Stimulated activated CD8-positive, alpha-beta memory T cell treated with anti-CD3 and anti-CD28 coated beads, Interleukin-15, amount 100 ng/mL, for 48 hours (primary cell): ENCODE results near the gene PRLH.
"Not testable (repeated sequence)": the region's sequence is repeated elsewhere in the genome, so short reads cannot be mapped to it uniquely, and the experiment has no call there.

Source experiments
- DNase-seq, 2 donors: peaks; one replicate each; pipeline ENCODE4 v3.0.0-alpha.2; 2020; ENCODE audit warnings: low read depth in 2 of 2

Gene PRLH

DNA sequence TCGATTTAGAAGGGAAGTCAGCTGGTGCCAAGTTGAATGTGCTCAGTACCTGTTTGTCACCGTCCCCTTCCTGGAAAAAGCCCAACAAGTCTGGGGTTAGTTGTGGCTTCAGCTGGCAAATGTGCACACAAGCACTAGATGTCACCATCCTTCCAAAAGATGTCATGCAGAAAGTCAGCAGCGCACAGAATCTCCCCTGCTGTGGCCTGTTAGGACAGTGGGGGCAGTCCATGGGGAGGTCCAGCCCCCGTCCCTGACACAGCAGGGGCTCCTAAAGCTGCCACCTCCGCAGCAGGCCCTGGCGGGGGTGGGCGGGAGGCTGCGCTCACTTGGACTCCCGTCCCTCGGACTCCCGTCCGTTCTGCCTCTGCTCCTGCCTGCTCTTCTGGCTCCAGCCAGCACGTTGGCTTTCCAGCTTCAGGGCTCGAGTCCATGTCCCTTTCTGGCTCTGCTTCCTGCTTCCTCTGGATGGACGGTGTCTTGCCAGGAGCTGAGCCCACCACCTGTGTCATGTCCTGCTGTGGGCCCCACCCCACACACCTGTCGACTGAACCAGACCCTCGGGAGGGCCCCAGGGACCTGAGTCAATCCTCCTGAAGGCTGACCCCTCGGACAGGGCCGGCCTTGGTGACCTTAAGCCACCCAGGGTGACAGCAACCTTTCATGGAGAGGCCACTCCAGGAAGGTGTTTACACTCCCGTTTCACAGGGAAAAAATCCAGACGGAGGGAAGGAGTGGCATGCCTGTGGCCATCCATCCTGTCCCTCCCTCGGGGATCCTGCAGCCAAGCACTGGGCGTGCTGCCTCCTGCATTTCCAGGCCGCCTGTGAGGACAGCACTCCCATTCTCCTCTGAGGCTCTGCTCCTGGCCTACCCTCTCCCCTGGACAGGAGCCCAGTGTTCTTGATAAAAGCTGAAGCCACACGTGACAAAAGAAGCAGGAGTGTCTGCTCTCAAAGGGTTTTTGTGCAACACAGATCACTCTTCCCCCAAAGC is 15.7 kb downstream of the PRLH start:
- DNase-seq: peak; percentile 44 to 60

DNA sequence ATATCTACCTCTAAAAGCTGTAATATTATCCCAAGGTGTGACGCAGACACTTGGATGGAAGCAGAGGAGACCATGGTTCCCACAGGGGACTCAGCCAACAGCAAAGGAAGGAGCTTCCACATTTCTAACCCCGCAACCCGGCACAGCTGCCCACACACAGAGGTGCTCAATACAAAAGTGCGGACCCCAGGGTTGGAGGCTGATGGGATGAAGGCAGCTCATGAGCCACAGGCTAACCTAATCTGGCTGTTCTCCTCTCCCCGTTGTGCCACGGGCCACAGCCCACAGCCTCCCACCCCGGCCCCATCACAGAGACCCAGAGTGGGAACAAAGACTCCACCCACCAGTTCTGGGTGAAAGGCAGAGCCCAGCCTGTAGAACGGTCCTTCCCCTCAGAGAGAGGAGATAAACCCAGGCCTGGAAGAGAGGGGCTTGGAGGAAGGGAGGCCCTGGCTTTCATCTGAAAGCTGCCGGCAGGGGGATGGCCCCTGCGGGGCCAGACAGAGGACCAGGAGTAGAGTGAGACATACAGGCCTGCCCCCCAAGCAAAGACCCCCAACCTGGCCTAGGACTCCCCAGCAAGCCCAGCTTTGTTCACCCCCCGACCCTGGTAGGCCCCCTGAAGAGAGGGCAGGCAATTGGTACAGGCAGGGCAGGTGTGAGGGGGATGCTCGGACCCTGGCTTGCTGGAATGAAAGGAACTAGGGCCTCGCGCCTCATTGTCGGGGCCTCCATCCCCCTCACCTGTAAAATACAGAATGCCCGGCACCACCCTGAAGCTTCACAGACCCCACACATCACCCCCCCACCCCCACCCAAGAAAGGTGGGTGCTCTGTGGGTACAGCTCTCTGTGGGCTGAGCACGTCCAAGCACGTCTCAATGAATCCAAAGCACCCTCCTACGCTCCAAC is 17.3 kb downstream of the PRLH start:
- no peak for DNase-seq

DNA sequence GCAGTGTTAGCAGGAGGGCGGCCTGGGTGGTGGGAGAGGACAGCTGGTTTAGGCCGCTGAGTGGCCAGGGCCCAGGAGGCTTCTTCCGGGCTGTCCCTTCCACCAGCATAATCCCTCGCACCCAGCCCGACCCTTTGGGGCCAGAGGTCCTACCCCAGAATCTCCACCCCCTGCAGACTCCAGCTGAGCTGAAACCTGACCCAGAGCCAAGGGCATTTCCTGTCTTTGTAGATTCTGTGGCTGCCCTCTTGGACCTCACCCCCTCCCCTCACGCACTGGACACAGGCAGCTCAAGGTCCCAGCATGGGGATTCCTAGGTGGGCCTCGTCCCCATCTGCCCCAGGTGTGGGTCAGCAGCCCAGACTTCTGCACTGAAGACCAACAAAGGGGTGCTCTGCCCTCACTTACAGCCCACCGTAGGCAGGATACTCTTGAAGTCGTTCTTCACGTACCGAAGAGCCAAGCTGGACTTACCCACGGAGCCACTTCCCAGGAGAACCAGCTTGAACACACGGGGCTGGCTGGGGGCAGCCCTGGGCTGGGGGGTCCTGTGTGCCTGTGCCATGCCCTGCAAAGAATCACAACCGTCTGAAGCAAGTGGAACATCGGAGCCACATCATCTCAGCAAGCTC is 19.3 kb downstream of the PRLH start:
- no peak for DNase-seq

DNA sequence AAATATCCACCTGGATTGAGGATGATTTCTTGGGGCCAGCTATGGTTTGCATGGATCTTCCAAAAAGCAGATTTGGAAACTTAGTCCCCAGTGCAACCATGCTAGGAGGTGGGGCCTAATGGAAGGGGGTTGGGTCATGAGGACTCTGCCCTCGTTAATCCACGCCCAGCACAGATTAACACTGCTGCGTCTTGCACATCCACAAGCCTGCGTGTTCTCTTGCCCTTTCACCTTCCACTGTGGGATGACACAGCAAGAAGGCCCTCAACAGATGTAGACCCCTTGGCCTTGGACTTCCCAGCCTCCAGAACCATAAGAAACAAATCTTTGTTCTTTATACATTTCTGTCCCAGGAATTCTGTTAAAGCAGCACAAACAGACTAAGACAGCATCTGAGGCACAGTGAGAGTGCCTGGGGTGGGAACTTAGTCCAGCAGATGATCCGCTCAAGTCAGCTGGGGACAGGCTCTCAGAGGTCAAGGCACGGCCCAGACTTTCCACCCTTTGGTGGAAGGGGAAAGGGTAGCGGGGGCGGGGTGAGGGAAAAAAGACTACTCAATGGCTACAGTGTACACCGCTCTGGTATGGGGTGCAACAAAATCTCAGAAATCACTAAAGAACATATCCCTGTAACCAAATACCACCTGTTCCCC is 21.8 kb downstream of the PRLH start:
- no peak for DNase-seq

DNA sequence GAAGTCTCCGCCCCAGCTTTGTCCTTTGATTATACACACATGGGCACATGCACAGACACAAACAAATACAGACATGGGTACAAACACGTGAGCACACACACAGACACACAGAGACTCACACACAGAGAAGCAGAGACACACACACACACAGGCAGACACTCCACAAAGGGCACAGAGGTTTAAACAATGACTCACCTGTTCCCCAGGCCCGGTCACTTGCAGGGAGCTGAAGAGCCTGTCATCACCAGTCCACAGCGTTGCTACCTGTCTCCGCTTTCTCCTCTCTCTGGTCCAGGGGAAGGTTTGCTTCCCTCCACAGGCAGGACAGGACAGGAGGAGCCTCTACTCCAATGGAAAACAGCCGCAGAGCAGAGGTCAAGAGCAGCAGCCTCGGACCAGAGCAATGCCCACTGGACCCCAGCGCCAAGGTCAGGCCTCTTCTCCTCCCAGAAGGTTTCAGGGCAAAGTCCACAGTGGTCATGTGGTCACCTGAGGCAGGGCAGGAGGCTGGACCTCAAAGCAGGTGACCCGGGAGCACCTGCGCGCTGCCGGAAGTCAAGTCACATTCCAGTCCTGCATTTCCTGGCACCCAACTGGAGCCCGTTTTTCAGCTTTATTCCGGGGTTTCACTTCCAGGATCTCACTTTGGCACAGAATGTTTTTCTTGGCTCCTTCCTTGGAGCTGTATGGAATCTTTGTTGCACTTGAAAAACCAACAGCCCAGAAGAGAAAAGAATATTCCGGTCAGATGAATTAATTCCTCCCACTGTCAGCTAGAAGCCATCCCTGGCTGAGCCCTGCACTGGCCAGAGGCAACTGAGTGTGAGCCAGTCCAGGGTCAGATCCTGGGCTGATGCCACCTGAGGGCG is 24.1 kb downstream of the PRLH start, which contains the start of gene RAB17:
Gene RAB17, minus strand, starts transcription at position 463 of the 869 bp plus-strand sequence. CDS start 4,580 bp downstream, outside the sequence.
- DNase-seq: no peak

DNA sequence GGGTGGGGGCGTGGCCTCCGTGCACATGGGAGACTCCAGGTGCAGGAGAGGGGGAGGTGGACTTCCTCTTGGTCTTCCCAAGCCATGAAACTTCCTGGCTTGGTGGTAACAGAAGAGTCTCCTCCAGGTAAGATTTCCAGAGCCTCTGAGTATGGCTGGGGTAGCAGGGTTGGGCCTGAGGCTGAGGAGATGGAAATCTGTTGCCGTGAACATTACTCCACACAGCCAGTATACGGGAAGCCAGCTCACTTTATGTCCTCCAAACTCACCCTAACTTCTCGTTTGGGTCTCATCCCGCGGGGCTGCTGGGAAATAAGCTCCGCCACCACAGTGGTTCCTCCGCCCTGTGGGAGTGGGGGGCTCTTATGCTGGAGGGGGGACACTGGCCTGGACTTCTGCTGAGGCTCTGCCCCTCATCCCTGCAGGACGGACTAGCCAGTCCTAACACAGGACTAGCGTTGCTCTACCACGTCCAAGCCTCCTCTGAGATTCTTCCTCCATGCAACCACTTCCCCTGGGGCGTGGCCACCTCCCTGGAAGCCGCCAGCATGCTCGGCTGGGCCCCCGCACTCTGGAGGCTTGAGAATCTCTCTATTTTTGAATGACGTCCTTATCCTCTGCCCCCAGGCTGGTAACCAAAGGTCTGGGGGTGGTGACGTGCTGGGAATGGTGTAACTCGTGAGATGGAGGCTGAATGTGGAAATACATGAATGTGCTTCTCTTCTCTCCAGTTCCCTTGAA is 24.9 kb downstream of the PRLH start:
- DNase-seq: no peak

DNA sequence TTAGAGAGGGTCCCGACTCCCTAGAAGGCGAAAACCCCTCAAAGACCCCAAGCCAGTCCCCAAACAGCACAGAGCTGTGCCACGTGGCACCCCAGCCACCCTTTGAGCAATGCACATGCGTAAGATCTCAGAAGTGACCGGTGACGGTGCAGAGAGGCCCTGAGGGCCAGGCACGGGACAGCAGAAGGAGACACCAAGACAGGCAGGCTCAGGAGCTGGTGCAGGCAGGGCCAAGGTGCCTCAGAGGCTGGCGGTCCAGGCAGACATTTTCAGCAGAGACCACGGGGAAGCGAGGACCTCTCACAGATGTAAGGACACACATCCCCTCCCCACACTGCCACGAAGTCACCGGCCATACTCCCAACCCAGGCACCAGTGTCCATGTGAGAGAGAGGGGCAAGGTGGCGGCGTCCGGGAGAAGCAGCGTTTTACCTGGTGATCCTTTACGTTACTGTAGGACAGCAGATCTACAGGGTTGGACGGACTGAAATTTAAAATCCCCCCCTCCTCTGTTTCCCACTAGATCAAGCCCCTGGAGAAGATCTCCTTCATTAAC is 26.1 kb downstream of the PRLH start:
- no peak for DNase-seq

DNA sequence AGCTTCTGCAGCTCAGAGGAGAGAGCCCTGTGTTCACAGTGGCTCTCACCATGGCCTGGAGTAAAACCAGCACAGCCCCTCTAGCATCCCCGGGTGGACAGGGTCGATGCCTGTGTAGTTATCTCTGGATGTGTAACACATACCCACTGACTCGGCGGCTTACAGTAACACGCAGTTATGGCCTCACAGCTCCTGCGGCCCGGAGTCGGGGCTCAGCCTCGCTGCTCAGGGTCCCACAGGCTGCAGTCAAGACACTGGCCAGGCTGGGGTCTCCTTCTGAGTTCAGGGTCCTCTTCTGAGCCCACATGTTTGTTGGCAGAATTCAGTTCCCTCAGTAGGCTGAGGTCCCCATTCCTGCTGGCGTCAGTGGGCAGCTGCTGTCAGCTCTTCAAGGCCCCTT is 26.7 kb downstream of the PRLH start:
- DNase-seq: no peak

DNA sequence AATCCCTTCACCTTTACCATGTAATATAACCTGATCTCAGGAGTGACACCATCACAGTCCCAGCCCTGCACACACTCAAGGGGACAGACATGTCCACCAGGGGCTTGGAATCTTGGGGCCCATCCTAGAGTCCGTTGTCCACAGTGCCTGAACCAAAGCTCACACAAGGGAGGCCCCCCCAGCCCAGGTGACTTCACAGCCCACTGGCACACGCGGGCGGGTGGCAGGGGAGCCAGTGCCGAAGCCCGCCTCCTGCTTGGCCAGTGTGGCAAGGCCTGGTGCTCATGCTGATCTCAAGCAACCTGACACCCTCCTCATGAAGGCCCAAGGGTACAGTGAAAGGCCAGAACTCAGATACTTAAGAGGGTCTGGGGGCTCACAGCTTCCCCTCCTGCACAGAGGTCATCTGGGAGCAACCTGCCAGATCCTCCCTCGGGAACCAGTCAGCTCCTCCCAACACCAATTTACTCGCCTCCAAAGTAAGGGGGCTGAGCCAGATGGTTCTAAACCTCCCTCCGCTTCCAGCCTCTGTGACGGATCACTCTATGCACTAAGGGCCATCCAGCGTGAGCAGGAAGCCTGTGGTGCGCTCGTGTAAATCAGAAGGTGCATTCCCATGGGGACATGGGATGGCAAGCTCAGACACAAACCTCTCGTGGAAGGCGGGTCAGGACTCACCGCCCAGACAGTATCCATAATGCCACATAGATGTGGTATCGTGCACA is 27.4 kb downstream of the PRLH start:
- no peak for DNase-seq

DNA sequence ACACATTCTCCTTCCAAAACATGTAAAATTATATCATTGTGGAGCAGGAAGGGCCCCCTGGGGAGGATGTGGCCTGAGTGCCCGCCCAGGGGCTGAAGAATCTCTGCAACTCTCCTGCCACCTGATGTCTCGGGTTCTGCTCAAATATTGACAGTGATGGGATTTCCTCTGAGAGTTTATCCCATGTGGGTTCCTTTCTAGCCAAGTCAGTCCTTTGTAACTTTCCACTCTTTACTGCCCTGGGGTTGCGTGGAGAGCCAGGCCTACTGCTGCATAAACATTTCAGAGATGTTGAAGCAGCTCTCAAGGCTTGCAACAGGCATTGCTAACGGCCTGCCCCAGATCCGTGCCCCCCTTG is 28.1 kb downstream of the PRLH start:
- no peak for DNase-seq

DNA sequence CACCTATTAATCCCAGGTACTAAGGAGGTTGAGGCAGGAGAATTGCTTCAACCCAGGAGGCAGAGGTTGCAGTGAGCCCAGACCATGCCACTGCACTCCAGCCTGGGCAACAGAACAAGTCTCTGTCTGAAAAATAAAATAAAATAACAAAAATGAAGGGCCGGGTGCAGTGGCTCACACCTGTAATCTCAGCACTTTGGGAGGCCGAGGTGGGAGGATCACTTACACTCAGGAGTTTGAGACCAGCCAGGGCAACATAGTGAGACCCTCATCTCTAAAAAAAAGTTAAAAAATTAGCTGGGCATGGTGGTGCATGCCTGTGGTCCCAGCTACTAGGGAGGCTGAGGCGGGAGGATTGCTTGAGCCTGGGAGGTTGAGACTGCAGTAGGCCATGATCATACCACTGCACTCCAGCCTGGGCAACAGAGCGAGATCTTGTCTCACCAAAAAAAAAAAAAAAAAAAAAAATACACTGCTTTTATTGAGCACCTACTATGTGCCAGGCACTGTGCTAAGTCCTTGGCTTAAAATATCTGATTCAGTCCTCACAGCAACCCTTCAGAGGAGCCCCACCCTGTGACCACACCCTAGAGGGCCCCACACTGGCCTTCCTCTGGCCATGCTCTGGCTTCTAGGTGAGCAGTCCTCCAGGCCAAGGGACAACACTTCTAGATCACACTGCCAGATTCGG is 29.6 kb downstream of the PRLH start:
- DNase-seq: not testable (repeated sequence)

DNA sequence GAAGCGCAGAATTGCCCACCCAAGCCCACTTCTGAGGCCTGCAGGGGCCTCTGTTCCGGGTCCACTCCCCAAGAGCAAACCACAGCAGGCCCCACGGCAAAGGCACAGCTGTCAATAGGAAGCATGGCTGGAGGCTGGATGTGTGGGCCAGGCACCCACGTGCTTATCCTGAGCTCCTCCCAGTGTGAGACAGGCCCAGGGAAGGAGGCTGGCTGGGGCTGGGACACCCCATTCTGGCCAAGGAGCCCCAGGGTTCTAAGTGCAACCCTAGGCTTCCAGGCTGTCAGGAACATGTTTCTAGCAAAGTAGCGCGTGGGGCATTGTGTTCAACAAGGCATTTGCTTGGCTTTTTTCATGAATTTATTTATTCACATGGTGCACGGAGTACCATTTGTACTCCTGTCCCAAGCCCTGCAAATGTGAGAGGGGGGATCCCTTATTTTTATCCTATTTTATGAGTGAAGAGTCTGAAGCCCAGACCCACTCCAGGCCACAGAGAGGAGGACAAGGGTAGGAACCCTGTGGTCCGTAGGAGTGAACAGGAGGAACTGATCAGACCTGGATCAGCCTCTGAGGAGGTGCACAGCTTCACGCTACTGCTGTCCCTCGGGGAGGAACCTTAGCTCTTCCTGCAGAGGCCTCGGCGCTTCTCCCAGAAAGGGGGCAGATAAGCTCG is 30.3 kb downstream of the PRLH start:
- no peak for DNase-seq

DNA sequence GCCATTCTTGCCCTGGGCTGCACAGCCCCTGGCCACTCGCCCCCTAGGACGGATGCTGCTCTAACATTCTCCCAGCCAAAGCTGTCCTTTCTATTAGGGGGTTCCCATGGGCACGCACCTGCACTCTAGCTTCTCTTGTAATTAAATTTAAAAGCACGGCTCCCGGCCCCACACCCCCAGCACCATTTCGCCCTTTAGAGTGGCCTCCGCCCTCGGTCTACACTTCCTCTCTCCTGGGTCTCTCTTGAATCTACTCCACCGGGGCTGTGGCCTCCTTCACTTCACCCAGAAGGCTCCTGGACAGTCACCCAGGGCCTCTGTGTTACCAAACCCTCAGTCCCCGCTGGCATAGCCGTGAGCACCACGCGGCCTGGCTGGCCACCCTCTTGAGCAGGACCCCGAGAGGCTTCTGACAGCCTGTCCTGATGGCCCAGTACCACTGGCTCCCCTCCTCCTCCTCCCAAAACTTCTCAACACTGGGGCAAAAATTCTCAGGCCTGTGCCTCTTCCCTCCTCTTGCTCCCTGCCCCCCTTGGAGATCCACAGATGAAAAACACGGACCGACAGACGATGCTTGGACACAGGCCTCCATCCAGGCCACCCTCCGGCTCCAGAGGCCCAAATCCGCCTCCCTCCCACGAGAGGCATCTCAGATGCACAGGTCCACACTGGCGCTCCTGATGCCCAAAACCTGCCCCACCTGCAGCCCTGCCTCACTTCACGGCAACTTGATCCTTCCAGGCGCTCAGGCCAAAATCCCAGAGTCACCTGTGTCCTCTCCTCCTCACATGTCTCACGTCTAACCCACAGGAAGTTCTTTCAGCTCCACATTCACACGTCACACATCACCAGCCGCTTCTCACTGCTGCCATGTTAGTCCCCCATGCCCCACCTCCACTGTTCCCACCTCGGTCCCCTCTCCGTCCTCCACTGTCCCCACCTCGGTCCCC is 31.1 kb downstream of the PRLH start:
- no peak for DNase-seq

DNA sequence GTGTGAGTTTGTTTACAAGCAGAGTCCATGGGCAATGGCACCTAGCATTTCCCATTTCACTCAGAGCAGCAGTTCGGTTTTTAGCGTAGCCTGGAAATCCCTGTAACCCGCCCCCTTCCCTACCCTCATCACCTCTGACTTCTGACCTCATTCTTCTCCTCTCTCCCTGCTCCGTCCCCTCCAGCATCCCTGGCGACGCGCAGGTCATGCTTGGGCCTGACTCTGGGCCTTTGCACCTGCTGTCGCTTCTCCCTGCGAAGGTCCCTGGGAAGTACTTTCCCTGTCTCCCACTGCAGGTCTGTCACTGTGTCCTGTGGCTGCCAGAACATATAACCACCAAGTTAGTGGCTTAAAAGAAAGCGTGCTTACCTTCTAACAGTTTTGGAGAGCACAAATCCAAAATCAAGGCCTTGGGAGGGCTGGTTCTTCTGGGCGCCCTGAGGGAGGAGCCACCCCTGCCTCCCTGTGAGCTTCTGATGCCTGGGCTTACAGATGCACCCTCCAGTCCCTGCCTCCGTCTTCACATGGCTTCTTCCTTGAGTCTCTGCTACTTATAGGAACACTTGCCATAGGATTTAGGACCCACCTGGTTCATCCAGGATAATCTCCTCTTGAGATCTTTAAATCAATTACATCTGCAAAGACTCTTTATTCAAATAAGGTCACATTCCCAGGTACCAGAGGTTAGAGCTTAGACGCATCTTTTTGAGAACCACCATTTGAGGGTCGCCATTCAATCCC is 32.3 kb downstream of the PRLH start:
- no peak for DNase-seq

DNA sequence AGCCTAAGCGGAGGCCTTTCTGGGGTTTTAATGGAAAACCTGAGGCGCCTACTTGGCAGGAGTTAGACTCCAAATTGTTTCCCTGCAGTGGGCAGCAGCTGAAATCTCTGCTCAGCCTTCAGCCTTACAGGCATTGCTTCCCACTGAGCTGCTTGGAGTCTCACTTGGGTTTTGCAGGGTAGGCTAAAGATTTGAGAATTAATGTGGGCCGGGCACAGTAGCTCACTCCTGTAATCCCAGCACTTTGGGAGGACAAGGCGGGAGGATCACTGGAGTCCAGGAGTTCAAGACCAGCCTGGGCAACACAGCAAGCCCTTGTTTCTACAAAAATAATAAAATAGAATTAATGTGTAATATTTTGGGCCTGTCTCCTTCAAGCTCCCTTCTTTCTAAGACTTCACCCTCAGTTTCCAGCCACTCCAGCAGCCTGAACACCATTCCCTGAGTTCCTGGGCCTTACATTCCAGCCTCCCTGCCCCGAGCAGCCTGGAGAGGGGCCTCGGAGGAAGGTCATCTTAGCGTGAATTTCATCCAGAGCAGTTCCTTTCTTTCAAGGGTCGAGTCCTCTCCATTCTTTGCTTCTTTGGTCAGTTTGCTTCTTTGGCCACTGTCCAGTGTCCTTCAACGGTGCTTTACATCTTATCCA is 33.2 kb downstream of the PRLH start:
- DNase-seq: no peak
